ENCODE results near the gene P2RY11.

DNA sequence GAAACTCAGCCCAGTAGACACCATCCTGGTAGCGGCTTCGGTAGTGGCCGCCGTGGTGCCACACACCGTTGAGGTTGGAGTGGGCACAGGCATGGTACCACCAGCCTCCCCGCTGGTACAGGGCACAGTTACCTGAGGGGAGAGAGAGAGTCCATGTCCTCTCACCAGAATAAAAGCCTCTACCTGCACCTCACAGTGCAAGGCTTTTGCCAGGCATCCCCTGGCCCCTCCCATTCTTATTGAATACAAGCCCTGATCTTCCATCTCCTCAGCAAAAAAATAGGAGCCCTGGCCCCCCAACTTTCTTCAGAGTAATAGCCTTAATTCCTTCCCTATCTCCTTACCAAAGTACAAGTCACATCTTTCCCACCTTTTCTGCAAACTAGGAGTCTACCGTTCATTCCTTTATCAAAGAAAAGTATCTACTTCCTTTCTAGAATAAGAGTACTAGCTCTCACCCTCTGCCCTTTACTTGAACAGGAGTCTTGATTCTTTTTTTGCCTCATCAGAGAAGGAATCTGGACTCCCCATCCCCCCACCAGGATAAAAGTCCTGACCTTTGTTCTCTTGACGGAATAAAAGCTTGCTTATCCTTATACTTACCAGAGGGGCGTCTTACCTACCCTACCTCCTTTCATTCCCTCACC is 18.7 kb upstream of the P2RY11 start:
- TF ChIP-seq CTCF (IDR thresholded peaks at IDR 0.05) = no peak
- TF ChIP-seq POLR2A (IDR thresholded peaks at IDR 0.05) = no peak

Data from esophagus squamous epithelium (tissue), 4 donors.